Endodermal cell (in vitro differentiated cells): ENCODE measurements around the gene IL19. TPM values are rescaled to one million over a fixed set of nuclear protein-coding genes. Genes with fewer than 3 reads are reported as not detected.

Experiments used
- DNase-seq: peaks from one replicate; pipeline ENCODE4 v3.0.0-alpha.2; 2017
- H3K27ac ChIP-seq: 2 replicates; pipeline ENCODE4 v1.5.1; 2013; ENCODE audit warnings: mild to moderate bottlenecking, low read depth, low read length, moderate library complexity
- H3K27me3 ChIP-seq: 2 replicates; pipeline ENCODE4 v1.6.1; 2013; ENCODE audit warnings: mild to moderate bottlenecking, low read length, moderate library complexity; ENCODE audit not compliant: insufficient read depth, control insufficient read depth, poor library complexity, severe bottlenecking
- H3K36me3 ChIP-seq: 2 replicates; pipeline ENCODE4 v1.7.0; 2013; ENCODE audit warnings: mild to moderate bottlenecking, low read length, moderate library complexity; ENCODE audit not compliant: control insufficient read depth, insufficient read depth
- H3K4me1 ChIP-seq: one replicate; pipeline ENCODE4 v1.7.0; 2013; ENCODE audit warnings: low read length; ENCODE audit not compliant: control insufficient read depth, insufficient read depth
- H3K4me3 ChIP-seq: 2 replicates; pipeline ENCODE4 v1.5.1; 2013; ENCODE audit warnings: mild to moderate bottlenecking, low read length, moderate library complexity
- H3K9ac ChIP-seq: 2 replicates; pipeline ENCODE4 v1.6.1; 2013; ENCODE audit warnings: mild to moderate bottlenecking, low read length, moderate library complexity; ENCODE audit not compliant: poor library complexity, severe bottlenecking; ENCODE audit errors: extremely low read depth
- H3K9me3 ChIP-seq: 2 replicates; pipeline ENCODE4 v1.6.1; 2013; ENCODE audit warnings: mild to moderate bottlenecking, low read length, moderate library complexity; ENCODE audit not compliant: control insufficient read depth
- H3K27ac Mint-ChIP-seq: 2 replicates; pipeline ENCODE4 v1.8.0; 2020; ENCODE audit warnings: mixed read lengths
- H3K27me3 Mint-ChIP-seq: 2 replicates; pipeline ENCODE4 v1.8.0; 2021; ENCODE audit warnings: mild to moderate bottlenecking, mixed read lengths; ENCODE audit not compliant: insufficient read depth
- H3K36me3 Mint-ChIP-seq: 2 replicates; pipeline ENCODE4 v1.8.0; 2020; ENCODE audit warnings: low read depth, mixed read lengths
- H3K4me1 Mint-ChIP-seq: 2 replicates; pipeline ENCODE4 v1.8.0; 2020; ENCODE audit warnings: mixed read lengths
- H3K4me3 Mint-ChIP-seq: 2 replicates; pipeline ENCODE4 v1.8.0; 2020; ENCODE audit warnings: mild to moderate bottlenecking, moderate library complexity, mixed read lengths
- H3K9me3 Mint-ChIP-seq: 2 replicates; pipeline ENCODE4 v1.8.0; 2020; ENCODE audit warnings: mild to moderate bottlenecking, mixed read lengths
- CTCF ChIP-seq: fragments of 200-600 bp; sonication (generic); conservative IDR thresholded peaks from 2 replicates; pipeline ENCODE4 v1.5.0; 2021; ENCODE audit warnings: antibody characterized with exemption, mild to moderate bottlenecking
- WGBS, 2 experiments: methylation state at CpG; one replicate each; pipeline versions ENCODE4 v1.1.5 to v1.1.7; 2013; ENCODE audit warnings: missing lambda C conversion rate in 2 of 2, mixed read lengths in 1 of 2; ENCODE audit not compliant: insufficient coverage in 1 of 2, insufficient read length in 1 of 2; 5-methylcytosine and 5-hydroxymethylcytosine counted together
- total RNA-seq, 2 donors: library from RNA; stranded (reverse); fragmentation: NEBNext Ultra II Directional in 1 of 2; extraction: Animal tissue kit (Norgen Biotek cat#: 25700) in 1 of 2; gene quantifications; 2 replicates in 1 of 2; 3 replicates in 1 of 2; pipeline ENCODE4 v1.2.1, GENCODE V29; 2021

IL19 gene
- total RNA-seq, 2 donors from 2014 or later = not detected

DNA sequence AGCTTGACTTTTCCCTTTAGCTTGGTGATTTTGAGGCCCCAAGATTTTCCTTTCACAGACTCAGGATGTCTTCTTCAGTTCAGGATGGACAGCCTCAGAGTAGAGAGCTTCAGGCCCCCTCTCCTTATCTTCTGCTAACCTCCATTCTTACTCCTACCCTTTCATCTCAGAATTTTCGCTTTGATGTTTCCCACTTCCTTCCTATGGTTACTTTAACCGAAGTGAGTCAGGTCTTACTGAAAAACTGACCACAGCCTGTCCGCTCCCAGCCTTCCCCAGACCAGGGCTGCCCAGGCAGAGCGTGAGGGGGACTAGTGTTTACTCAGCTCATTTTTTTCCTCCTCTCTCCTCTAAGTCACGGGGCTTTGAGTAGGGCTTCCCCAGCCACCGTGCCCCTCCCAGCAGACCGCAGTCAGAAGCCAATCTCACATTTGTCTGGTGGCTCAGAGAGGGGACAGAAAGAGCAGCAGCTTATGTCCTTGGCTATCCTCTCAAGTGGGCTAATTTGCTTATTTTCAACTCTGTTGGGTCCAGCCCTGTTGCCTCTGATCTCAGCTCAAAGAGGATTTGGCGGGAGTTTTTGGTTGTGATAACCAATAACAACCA lies 4.2 kb upstream of the IL19 start:
- DNase-seq = no peak
- no peaks in the 10 kb centered on the region for H3K27me3 ChIP-seq
- WGBS, 2 experiments = 79 to 82% methylated on average over 6 to 8 of the region's 8 CpGs
- Mint-ChIP-seq H3K4me1 (peaks cover 27% of the 10 kb centered on the region), H3K36me3 (no peaks in the 10 kb centered on the region), H3K9me3 (no peaks in the 10 kb centered on the region), H3K27me3 (peaks cover 10% of the 10 kb centered on the region), H3K27ac (no peak overlapping the region), H3K4me3 (no peak overlapping the region)
- no peaks in the 10 kb centered on the region for H3K9me3 ChIP-seq
- peaks cover 7% of the 10 kb centered on the region for H3K4me1 ChIP-seq
- no peak overlapping the region for H3K27ac ChIP-seq
- no peak overlapping the region for H3K9ac ChIP-seq
- H3K4me3 ChIP-seq = no peak overlapping the region
- H3K36me3 ChIP-seq = no peaks in the 10 kb centered on the region
- no peak for TF ChIP-seq CTCF

DNA sequence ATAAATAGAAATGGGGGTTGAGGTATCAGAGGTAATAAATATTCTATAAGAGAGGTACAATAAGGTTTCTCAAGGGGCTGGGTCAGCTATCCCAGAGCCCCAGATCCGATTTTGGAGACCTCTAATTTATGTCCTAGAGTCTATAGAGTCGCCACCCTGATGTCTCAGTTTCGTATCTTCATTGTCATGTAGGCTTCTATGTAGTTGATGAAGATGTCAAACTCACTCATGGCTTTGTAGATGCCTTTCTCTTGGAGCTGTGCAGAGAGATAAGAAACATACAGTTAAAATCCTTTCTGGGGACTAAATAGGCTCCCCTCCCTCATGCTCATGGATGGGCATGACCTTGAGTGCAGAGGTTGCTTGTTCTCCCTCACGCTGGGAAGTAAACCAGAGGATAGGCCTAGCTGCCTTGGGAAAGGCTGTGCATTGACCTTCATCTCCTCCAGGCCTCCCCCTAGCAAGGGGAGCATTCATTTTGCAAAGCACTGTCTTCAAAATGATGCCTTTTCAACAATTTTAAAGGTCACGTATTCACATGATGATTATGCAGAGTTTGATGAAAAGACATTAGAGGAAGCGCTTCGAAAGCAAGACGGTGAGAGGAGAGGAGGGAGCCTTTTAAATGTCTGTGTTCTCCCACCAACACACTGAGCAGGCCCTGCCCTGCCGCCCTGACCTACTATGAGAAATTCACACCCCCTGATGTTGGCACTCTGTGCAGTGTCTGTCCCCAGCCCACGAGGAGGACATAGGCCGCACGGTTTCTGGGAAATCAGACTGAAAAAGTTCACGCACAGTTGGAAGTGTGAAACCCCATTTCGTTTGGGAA lies 1.9 kb upstream of the IL19 start:
- peaks cover 26% of the 10 kb centered on the region for H3K4me1 Mint-ChIP-seq
- H3K27ac Mint-ChIP-seq = no peak overlapping the region
- H3K36me3 Mint-ChIP-seq = no peaks in the 10 kb centered on the region
- WGBS, 2 experiments = 86 to 88% methylated on average over 11 to 14 of the region's 14 CpGs
- DNase-seq = no peak
- no peak for TF ChIP-seq CTCF
- peaks cover 16% of the 10 kb centered on the region for H3K27me3 Mint-ChIP-seq
- Histone ChIP-seq H3K9me3 (no peaks in the 10 kb centered on the region), H3K9ac (no peak overlapping the region), H3K36me3 (no peaks in the 10 kb centered on the region), H3K27ac (no peak overlapping the region), H3K4me3 (no peak overlapping the region), H3K4me1 (peaks cover 7% of the 10 kb centered on the region), H3K27me3 (no peaks in the 10 kb centered on the region)
- no peak overlapping the region for H3K4me3 Mint-ChIP-seq
- no peaks in the 10 kb centered on the region for H3K9me3 Mint-ChIP-seq

- DNase-seq = no peak
- Histone ChIP-seq H3K9ac (no peak overlapping the region), H3K36me3 (no peaks in the 10 kb centered on the region), H3K4me1 (peaks cover 7% of the 10 kb centered on the region), H3K4me3 (no peak overlapping the region), H3K9me3 (no peaks in the 10 kb centered on the region), H3K27ac (no peak overlapping the region), H3K27me3 (no peaks in the 10 kb centered on the region)
- TF ChIP-seq CTCF = no peak
- H3K4me3 Mint-ChIP-seq = no peak overlapping the region
- H3K27me3 Mint-ChIP-seq = peaks cover 19% of the 10 kb centered on the region
- no peak overlapping the region for H3K27ac Mint-ChIP-seq
- H3K9me3 Mint-ChIP-seq = no peaks in the 10 kb centered on the region
- no peaks in the 10 kb centered on the region for H3K36me3 Mint-ChIP-seq
- H3K4me1 Mint-ChIP-seq = peaks cover 26% of the 10 kb centered on the region
- 94 to 100% methylated on average over 3 to 7 of the region's 7 CpGs for WGBS, 2 experiments
Measured at GRCh38 chr1:206769304-206769731, 1.3 kb upstream of the IL19 start.
